ENCODE data around the gene HARBI1. TPM values are rescaled to one million over a fixed set of nuclear protein-coding genes. Genes with fewer than 3 reads are reported as not detected.

HARBI1 gene
- total and polyA plus RNA-seq, 10 of the 15 experiments (the other 5 are each of a cell fraction or from before 2014, with no cell fraction given) = 3.6 to 8.4 (median 5.2) TPM

GRCh38 chr11:46641639-46642038 lies 24.6 kb upstream of the HARBI1 start:
- H3K4me1 ChIP-seq (ENCODE audit: control insufficient read depth, insufficient read depth, low read length) = no peaks in the 10 kb centered on the region
- no peak overlapping the region for H3K4me2 ChIP-seq (ENCODE audit: control insufficient read depth, insufficient read depth)
- no peak overlapping the region for H3K27ac ChIP-seq (ENCODE audit: control insufficient read depth, insufficient read depth)
- peaks cover 0 to 1% of the 10 kb centered on the region in 2 experiments; a peak in 2 of 4 replicates for H3K36me3 ChIP-seq (ENCODE audit: control insufficient read depth in 2 of 2, insufficient read depth in 2 of 2, low read length in 1 of 2)
- DNase-seq (ENCODE audit: low read depth, low spot score) = no peak
- no peaks in the 10 kb centered on the region for H3K79me2 ChIP-seq (ENCODE audit: control insufficient read depth, insufficient read depth, low read length)
- 91% methylated on average over 3 of the region's 3 CpGs for WGBS (ENCODE audit: insufficient coverage, insufficient replicate concordance, low lambda C conversion rate, missing lambda C conversion rate)
- intact Hi-C loops (cut with micrococcal nuclease; ENCODE audit: unreplicated experiment) = no loop called here
- in situ Hi-C loops (cut with MboI) = no loop called here
- POLR2A ChIA-PET = interaction anchor here (0.6 to 0.8 kb wide), 2 partner anchors 102 to 683 kb away, joined by 3 to 4 read pairs; no protein-coding TSS in a partner anchor
- no peaks in the 10 kb centered on the region for H4K20me1 ChIP-seq (ENCODE audit: control insufficient read depth, insufficient read depth)
- H3K4me3 ChIP-seq = no peak overlapping the region
- CTCF ChIA-PET = no interaction called here
- no peak for FAIRE-seq
- no peak for TF ChIP-seq BACH1 (IDR thresholded peaks at IDR 0.05; ENCODE audit: borderline replicate concordance)
- no peak for TF ChIP-seq NFIC (IDR thresholded peaks at IDR 0.05; ENCODE audit: low read depth, low read length)
- no peak for TF ChIP-seq NFXL1 (IDR thresholded peaks at IDR 0.05; ENCODE audit: borderline replicate concordance)
- no peak for TF ChIP-seq TCF12 (IDR thresholded peaks at IDR 0.05; ENCODE audit: low read depth, low read length)
- TF ChIP-seq HDGF (IDR thresholded peaks at IDR 0.05) = no peak
- no peak for TF ChIP-seq USF1 (IDR thresholded peaks at IDR 0.05; ENCODE audit: borderline replicate concordance, extremely low read length, insufficient read depth, low read depth, low read length)
- H3K27me3 ChIP-seq (replicated peaks in 1 of 2; ENCODE audit: control insufficient read depth in 2 of 2, insufficient read depth in 2 of 2, low read length in 1 of 2) = no peaks in the 10 kb centered on the region
- SMC1A ChIA-PET (ENCODE audit: uncharacterized antibody, unreplicated experiment) = interaction anchor here (1.3 kb wide), 1 partner anchor 22 kb away, joined by 3 read pairs; no protein-coding TSS in a partner anchor
- H3K9ac ChIP-seq (ENCODE audit: control insufficient read depth, insufficient read depth, low read length) = no peak overlapping the region
- BruUV-seq (replicated peaks) = no TSS peak
- no peaks in the 10 kb centered on the region for H3K9me3 ChIP-seq (replicated peaks; ENCODE audit: control insufficient read depth, insufficient read depth, low read length)
- no peak overlapping the region for H2AFZ ChIP-seq (ENCODE audit: control insufficient read depth, low read depth, low read length)
- no peak for ATAC-seq
- RAD21 ChIA-PET (ENCODE audit: unreplicated experiment) = interaction anchor here (0.7 kb wide), 1 partner anchor 48 kb away, joined by 3 read pairs; the partner anchor contains the start of gene AMBRA1
